Natural killer cell (primary cell): ENCODE results near the gene COG7. TPM values are rescaled to one million over a fixed set of nuclear protein-coding genes. Genes with fewer than 3 reads are reported as not detected.

Experiments used
- ATAC-seq, 3 donors: fragments of 150-1000 bp in 2 of 3; fragments of 200-7000 bp in 1 of 3; cut with Tn5 transposase; 1 replicate in 1 of 3; 2 replicates in 2 of 3; pipeline ENCODE4 v1.10.0; 2021; ENCODE audit warnings: mild to moderate bottlenecking in 2 of 3, moderate library complexity in 2 of 3
- DNase-seq, 2 donors: peaks; one replicate each; pipeline versions ENCODE4 v3.0.0 to v3.0.0-alpha.2; 2013 to 2021; ENCODE audit warnings: mixed read lengths in 1 of 2
- H3K27ac ChIP-seq: one replicate; pipeline ENCODE4 v1.5.1; 2013; ENCODE audit warnings: mild to moderate bottlenecking, low read length
- H3K27me3 ChIP-seq: one replicate; pipeline ENCODE4 v1.6.1; 2013; ENCODE audit warnings: low read length; ENCODE audit not compliant: control insufficient read depth, insufficient read depth
- H3K36me3 ChIP-seq: one replicate; pipeline ENCODE4 v1.6.1; 2013; ENCODE audit warnings: low read length; ENCODE audit not compliant: control insufficient read depth, insufficient read depth
- H3K4me1 ChIP-seq: one replicate; pipeline ENCODE4 v1.6.1; 2013; ENCODE audit warnings: low read length; ENCODE audit not compliant: control insufficient read depth, insufficient read depth
- H3K4me3 ChIP-seq: one replicate; pipeline ENCODE4 v1.5.1; 2013; ENCODE audit warnings: low read length
- H3K9me3 ChIP-seq: one replicate; pipeline ENCODE4 v1.6.1; 2013; ENCODE audit warnings: low read length; ENCODE audit not compliant: control insufficient read depth, insufficient read depth
- H3K27ac Mint-ChIP-seq, 2 donors: one replicate each; pipeline ENCODE4 v1.8.0; 2022; ENCODE audit warnings: mild to moderate bottlenecking in 2 of 2, mixed read lengths in 2 of 2, moderate library complexity in 1 of 2
- H3K27me3 Mint-ChIP-seq, 2 donors: one replicate each; pipeline ENCODE4 v1.8.0; 2022; ENCODE audit warnings: low read depth in 2 of 2, mixed read lengths in 2 of 2
- H3K36me3 Mint-ChIP-seq: one replicate; pipeline ENCODE4 v1.8.0; 2022; ENCODE audit warnings: mixed read lengths
- H3K4me1 Mint-ChIP-seq, 2 donors: one replicate each; pipeline ENCODE4 v1.8.0; 2022; ENCODE audit warnings: mixed read lengths in 2 of 2
- H3K4me3 Mint-ChIP-seq: one replicate; pipeline ENCODE4 v1.8.0; 2022; ENCODE audit warnings: mild to moderate bottlenecking, moderate library complexity, mixed read lengths
- H3K9me3 Mint-ChIP-seq, 2 donors: one replicate each; pipeline ENCODE4 v1.8.0; 2022; ENCODE audit warnings: mixed read lengths in 2 of 2
- CTCF ChIP-seq: fragments of 200-600 bp; IDR thresholded peaks from one replicate; pipeline ENCODE4 v1.8.0; 2022; ENCODE audit warnings: antibody characterized with exemption
- WGBS: methylation state at CpG from one replicate; pipeline ENCODE4 v1.1.7; 2013; ENCODE audit warnings: missing lambda C conversion rate; ENCODE audit not compliant: insufficient coverage; 5-methylcytosine and 5-hydroxymethylcytosine counted together
- intact Hi-C: fragments of 100-400 bp; cut with micrococcal nuclease; formaldehyde crosslinking; loops from one replicate; pipeline ENCODE4 v1.14.2; 2022
- total RNA-seq, 4 donors: library from RNA; stranded (reverse); fragments of 120-200 nt in 1 of 4; gene quantifications; one replicate each; pipeline versions ENCODE4 v1.2.3 to v1.2.4, GENCODE V29; 2013 to 2022

Gene COG7
- total RNA-seq, 3 donors from 2014 or later (not counting 1 experiment from before 2014, with no cell fraction given): 18.4 to 26.6 (median 20.3) TPM

- DNase-seq (no peak), ATAC-seq (no peak)
- Histone ChIP-seq H3K36me3 (no peaks in the 10 kb centered on the region), H3K9me3 (no peaks in the 10 kb centered on the region), H3K27ac (no peak overlapping the region), H3K4me1 (no peaks in the 10 kb centered on the region), H3K27me3 (no peaks in the 10 kb centered on the region), H3K4me3 (no peak overlapping the region)
- H3K36me3 Mint-ChIP-seq: no peaks in the 10 kb centered on the region
- H3K4me1 Mint-ChIP-seq: no peaks in the 10 kb centered on the region
- 89% methylated on average over 7 of the region's 9 CpGs for WGBS
- peaks cover 0 to 3% of the 10 kb centered on the region in 2 donors for H3K27me3 Mint-ChIP-seq
- TF ChIP-seq CTCF: no peak
- intact Hi-C loops: no loop called here
- H3K9me3 Mint-ChIP-seq: no peaks in the 10 kb centered on the region
- H3K4me3 Mint-ChIP-seq: no peak overlapping the region
- no peak overlapping the region for H3K27ac Mint-ChIP-seq
Measured at GRCh38 chr16:23371368-23371767, 81.6 kb downstream of the COG7 start.

- H3K4me1 Mint-ChIP-seq: no peaks in the 10 kb centered on the region
- Histone ChIP-seq H3K27me3 (no peaks in the 10 kb centered on the region), H3K9me3 (no peaks in the 10 kb centered on the region), H3K4me1 (peaks cover 4% of the 10 kb centered on the region), H3K27ac (no peak overlapping the region), H3K4me3 (no peak overlapping the region), H3K36me3 (no peaks in the 10 kb centered on the region)
- H3K27ac Mint-ChIP-seq: no peak overlapping the region
- TF ChIP-seq CTCF: no peak
- no peak overlapping the region for H3K4me3 Mint-ChIP-seq
- intact Hi-C loops: no loop called here
- 66% methylated on average over 7 of the region's 7 CpGs for WGBS
- no peaks in the 10 kb centered on the region for H3K9me3 Mint-ChIP-seq
- ATAC-seq: no peak
- no peaks in the 10 kb centered on the region for H3K36me3 Mint-ChIP-seq
- H3K27me3 Mint-ChIP-seq: peaks cover 0 to 4% of the 10 kb centered on the region in 2 donors
- DNase-seq: no peak
Measured at GRCh38 chr16:23369416-23369815, 83.6 kb downstream of the COG7 start.

- TF ChIP-seq CTCF: no peak
- ATAC-seq: no peak
- H3K4me1 Mint-ChIP-seq: no peaks in the 10 kb centered on the region
- DNase-seq: no peak
- peaks cover 4% of the 10 kb centered on the region for H3K4me1 ChIP-seq
- no peaks in the 10 kb centered on the region for H3K36me3 ChIP-seq
- intact Hi-C loops: no loop called here
- no peaks in the 10 kb centered on the region for H3K9me3 ChIP-seq
- no peak overlapping the region for H3K4me3 Mint-ChIP-seq
- peaks cover 0 to 7% of the 10 kb centered on the region in 2 donors for H3K27me3 Mint-ChIP-seq
- H3K27me3 ChIP-seq: no peaks in the 10 kb centered on the region
- H3K27ac ChIP-seq: no peak overlapping the region
- 82% methylated on average over 5 of the region's 5 CpGs for whole genome bisulfite sequencing
- no peak overlapping the region for H3K4me3 ChIP-seq
- H3K9me3 Mint-ChIP-seq: no peaks in the 10 kb centered on the region
- H3K27ac Mint-ChIP-seq: no peak overlapping the region
- no peaks in the 10 kb centered on the region for H3K36me3 Mint-ChIP-seq
Measured at GRCh38 chr16:23368469-23368868, 84.5 kb downstream of the COG7 start.

GRCh38 chr16:23367988-23368387 lies 85.0 kb downstream of the COG7 start:
- intact Hi-C loops: no loop called here
- H3K4me3 Mint-ChIP-seq: no peak overlapping the region

More at GRCh38 chr16:23367988-23368387, 85.0 kb downstream of the COG7 start:
- Histone ChIP-seq H3K4me3 (no peak overlapping the region), H3K27ac (no peak overlapping the region), H3K36me3 (no peaks in the 10 kb centered on the region), H3K9me3 (no peaks in the 10 kb centered on the region), H3K4me1 (peaks cover 4% of the 10 kb centered on the region), H3K27me3 (no peaks in the 10 kb centered on the region)
- 79% methylated on average over 8 of the region's 8 CpGs for WGBS
- Mint-ChIP-seq H3K27ac (no peak overlapping the region), H3K4me1 (no peaks in the 10 kb centered on the region), H3K36me3 (no peaks in the 10 kb centered on the region), H3K27me3 (peaks cover 0 to 7% of the 10 kb centered on the region in 2 donors), H3K9me3 (no peaks in the 10 kb centered on the region)
- no peak for ATAC-seq
- no peak for TF ChIP-seq CTCF
- DNase-seq: no peak
